OCI-LY1 (cell line): ENCODE results near the gene TSTD1.
"Not testable (repeated sequence)": the region's sequence is repeated elsewhere in the genome, so short reads cannot be mapped to it uniquely, and the experiment has no call there.

Experiments used
- H2AFZ ChIP-seq: fragments of 200-600 bp; sonication (generic), shearing (Covaris generic); 2 replicates; pipeline ENCODE4 v1.6.0; 2014; ENCODE audit warnings: antibody characterized with exemption, mild to moderate bottlenecking, low read length
- H3F3A ChIP-seq: fragments of 200-600 bp; sonication (generic), shearing (Covaris generic); 2 replicates; pipeline ENCODE4 v1.6.0; 2014; ENCODE audit warnings: mild to moderate bottlenecking, antibody characterized with exemption, low read length, moderate library complexity; ENCODE audit not compliant: insufficient read depth
- H3K27ac ChIP-seq: fragments of 200-600 bp; sonication (generic); 2 replicates; pipeline ENCODE4 v1.5.1; 2014; ENCODE audit warnings: low read length, mixed run types, mild to moderate bottlenecking, low read depth; ENCODE audit not compliant: poor library complexity, severe bottlenecking
- H3K27me3 ChIP-seq: fragments of 200-600 bp; sonication (generic); 2 replicates; pipeline ENCODE4 v1.6.0; 2014; ENCODE audit warnings: antibody characterized with exemption, mild to moderate bottlenecking, low read length, moderate library complexity; ENCODE audit not compliant: insufficient read depth
- H3K36me3 ChIP-seq: fragments of 200-600 bp; sonication (generic); 2 replicates; pipeline ENCODE4 v1.6.1; 2014; ENCODE audit warnings: mild to moderate bottlenecking, antibody characterized with exemption, low read length, moderate library complexity, mixed read lengths; ENCODE audit not compliant: insufficient read depth
- H3K4me1 ChIP-seq: fragments of 200-600 bp; sonication (generic); 2 replicates; pipeline ENCODE4 v1.5.1; 2014; ENCODE audit warnings: mild to moderate bottlenecking, low read length, moderate library complexity; ENCODE audit not compliant: insufficient read depth, severe bottlenecking
- H3K4me2 ChIP-seq: fragments of 200-600 bp; sonication (generic), shearing (Covaris generic); 2 replicates; pipeline ENCODE4 v1.6.1; 2014; ENCODE audit warnings: low read length
- H3K4me3 ChIP-seq: fragments of 200-600 bp; sonication (generic); 2 replicates; pipeline ENCODE4 v1.5.1; 2014; ENCODE audit warnings: low read length, low read depth, mild to moderate bottlenecking, mixed read lengths; ENCODE audit not compliant: poor library complexity, severe bottlenecking
- H3K79me2 ChIP-seq: fragments of 200-600 bp; shearing (Covaris generic); 2 replicates; pipeline ENCODE4 v1.6.1; 2016; ENCODE audit warnings: mixed run types, low read length, mixed read lengths; ENCODE audit not compliant: insufficient read depth
- H3K9ac ChIP-seq: fragments of 200-600 bp; sonication (generic), shearing (Covaris generic); 2 replicates; pipeline ENCODE4 v1.6.1; 2014; ENCODE audit warnings: mild to moderate bottlenecking, low read length, mixed read lengths
- H3K9me2 ChIP-seq: fragments of 200-600 bp; sonication (generic), shearing (Covaris generic); 2 replicates; pipeline ENCODE4 v1.6.1; 2014; ENCODE audit warnings: low read depth, mild to moderate bottlenecking, low read length, mixed read lengths
- H3K9me3 ChIP-seq: fragments of 200-600 bp; shearing (Covaris generic); 2 replicates; pipeline ENCODE4 v1.6.1; 2014; ENCODE audit warnings: low read length, mixed read lengths
- H4K20me1 ChIP-seq: fragments of 200-600 bp; sonication (generic), shearing (Covaris generic); 2 replicates; pipeline ENCODE4 v1.6.0; 2016; ENCODE audit warnings: mild to moderate bottlenecking, low read length; ENCODE audit not compliant: insufficient read depth
- CTCF ChIP-seq: fragments of 200-600 bp; sonication (generic), shearing (Covaris generic); IDR thresholded peaks from 2 replicates; pipeline ENCODE4 v1.5.1; 2017; ENCODE audit warnings: mild to moderate bottlenecking, antibody characterized with exemption, low read length, moderate library complexity, mixed read lengths
- EZH2 ChIP-seq: fragments of 200-600 bp; sonication (generic), shearing (Covaris generic); IDR thresholded peaks from 2 replicates; pipeline ENCODE4 v1.8.0; 2017; ENCODE audit warnings: borderline replicate concordance, mixed run types, mild to moderate bottlenecking, antibody characterized with exemption, low read length, moderate library complexity, mixed read lengths

TSTD1 gene

GRCh38 chr1:161033751-161034150, 5.0 kb downstream of the TSTD1 start:
- H3K9ac ChIP-seq, result no peak overlapping the region
- no peak overlapping the region for H3K4me2 ChIP-seq
- no peak for TF ChIP-seq CTCF
- no peak for TF ChIP-seq EZH2
- H3K79me2 ChIP-seq, result no peaks in the 10 kb centered on the region
- no peaks in the 10 kb centered on the region for H3K9me3 ChIP-seq
- no peak overlapping the region for H3K27ac ChIP-seq
- no peak overlapping the region for H2AFZ ChIP-seq
- peaks cover 27% of the 10 kb centered on the region for H3K4me1 ChIP-seq
- H3K36me3 ChIP-seq, result peaks cover 4% of the 10 kb centered on the region; the same call in 1 of the 2 replicates
- H3K27me3 ChIP-seq, result no peaks in the 10 kb centered on the region
- H3F3A ChIP-seq, result no peaks in the 10 kb centered on the region
- H3K9me2 ChIP-seq, result no peaks in the 10 kb centered on the region
- no peak overlapping the region for H3K4me3 ChIP-seq
- H4K20me1 ChIP-seq, result no peaks in the 10 kb centered on the region

GRCh38 chr1:161032409-161032808, 6.4 kb downstream of the TSTD1 start:
- no peak overlapping the region for H3K27ac ChIP-seq
- H3F3A ChIP-seq, result no peaks in the 10 kb centered on the region
- H3K4me3 ChIP-seq, result no peak overlapping the region
- H3K4me1 ChIP-seq, result peaks cover 17% of the 10 kb centered on the region
- no peaks in the 10 kb centered on the region for H3K9me2 ChIP-seq
- H2AFZ ChIP-seq, result no peak overlapping the region
- no peak overlapping the region for H3K4me2 ChIP-seq
- H3K9ac ChIP-seq, result no peak overlapping the region
- H3K36me3 ChIP-seq, result peaks cover 8% of the 10 kb centered on the region; the same call in 1 of the 2 replicates
- H3K79me2 ChIP-seq, result no peaks in the 10 kb centered on the region
- H4K20me1 ChIP-seq, result no peaks in the 10 kb centered on the region
- H3K27me3 ChIP-seq, result no peaks in the 10 kb centered on the region
- H3K9me3 ChIP-seq, result no peaks in the 10 kb centered on the region
- TF ChIP-seq CTCF, result no peak
- TF ChIP-seq EZH2, result no peak

- Histone ChIP-seq H3K27me3 (no peaks in the 10 kb centered on the region), H3K9me2 (no peaks in the 10 kb centered on the region), H3K4me2 (no peak overlapping the region), H3K9me3 (no peaks in the 10 kb centered on the region), H2AFZ (no peak overlapping the region), H3K27ac (no peak overlapping the region), H3K79me2 (no peaks in the 10 kb centered on the region), H4K20me1 (no peaks in the 10 kb centered on the region), H3K36me3 (peaks cover 8% of the 10 kb centered on the region; the same call in 1 of the 2 replicates), H3F3A (no peaks in the 10 kb centered on the region), H3K9ac (no peak overlapping the region), H3K4me1 (peaks cover 16% of the 10 kb centered on the region), H3K4me3 (no peak overlapping the region)
- TF ChIP-seq EZH2 (no peak), CTCF (no peak)
These were observed 6.9 kb downstream of the TSTD1 start for GRCh38 chr1:161031874-161032273.

- not testable (repeated sequence) for H3K79me2 ChIP-seq, H3K27me3 ChIP-seq, H3K9me3 ChIP-seq, H2AFZ ChIP-seq, H3K9ac ChIP-seq, H3K27ac ChIP-seq, H3K36me3 ChIP-seq, H3K4me2 ChIP-seq, H3K4me1 ChIP-seq, H4K20me1 ChIP-seq, H3K4me3 ChIP-seq, H3K9me2 ChIP-seq, H3F3A ChIP-seq
These were observed 9.3 kb downstream of the TSTD1 start for GRCh38 chr1:161029466-161029865.

GRCh38 chr1:161026954-161027353, 11.8 kb downstream of the TSTD1 start:
- not testable (repeated sequence) for H3K4me1 ChIP-seq, H3K4me2 ChIP-seq, H4K20me1 ChIP-seq, H3K4me3 ChIP-seq, H2AFZ ChIP-seq, H3K9me3 ChIP-seq, H3K79me2 ChIP-seq, H3F3A ChIP-seq, H3K9me2 ChIP-seq, H3K36me3 ChIP-seq, H3K27ac ChIP-seq, H3K27me3 ChIP-seq, H3K9ac ChIP-seq

- H4K20me1 ChIP-seq, H3K79me2 ChIP-seq, H3K27me3 ChIP-seq, H3F3A ChIP-seq, H3K9me3 ChIP-seq, H3K36me3 ChIP-seq, H3K9me2 ChIP-seq, H3K4me3 ChIP-seq, H3K9ac ChIP-seq, H2AFZ ChIP-seq, H3K4me2 ChIP-seq: not testable (repeated sequence)
- Histone ChIP-seq H3K27ac (peak overlapping the region; percentile 57), H3K4me1 (peaks cover 41% of the 10 kb centered on the region)
These were observed 16.3 kb downstream of the TSTD1 start for GRCh38 chr1:161022432-161022831.
